ENCODE data around the gene RCAN1. TPM values are rescaled to one million over a fixed set of nuclear protein-coding genes. Genes with fewer than 3 reads are reported as not detected.

RCAN1 gene
- total RNA-seq, 1 donor from 2014 or later, result 22.1 TPM

DNA sequence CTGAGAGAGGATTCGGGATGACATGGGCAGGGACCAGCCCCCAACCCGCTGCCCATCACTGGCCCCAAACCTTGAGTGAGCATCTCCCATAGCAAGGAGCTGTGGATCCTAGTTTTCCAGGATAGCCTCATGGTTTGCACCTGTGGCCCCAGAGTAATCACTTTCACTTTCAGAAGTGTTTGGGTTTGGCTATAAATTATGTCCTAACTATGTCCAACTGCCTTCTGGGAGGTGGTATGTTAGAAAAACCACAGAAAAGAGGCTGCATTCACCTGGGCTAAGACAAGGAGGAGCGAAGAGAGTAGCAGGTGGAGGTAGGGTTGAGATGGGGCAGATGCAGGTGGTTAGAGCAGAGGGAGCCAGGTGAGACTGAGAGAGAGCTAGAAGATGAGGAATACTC is 34.5 kb upstream of the RCAN1 start:
- Histone ChIP-seq H3K27me3 (ENCODE audit: control insufficient read depth, insufficient read depth, low read length) (peaks cover 5% of the 10 kb centered on the region), H3K36me3 (ENCODE audit: control insufficient read depth, insufficient read depth, low read length) (no peaks in the 10 kb centered on the region), H3K4me3 (ENCODE audit: low read depth, low read length) (no peak overlapping the region)
- FAIRE-seq, result no peak
- no peak for DNase-seq (ENCODE audit: low read depth)
- TF ChIP-seq, protein P1, sequence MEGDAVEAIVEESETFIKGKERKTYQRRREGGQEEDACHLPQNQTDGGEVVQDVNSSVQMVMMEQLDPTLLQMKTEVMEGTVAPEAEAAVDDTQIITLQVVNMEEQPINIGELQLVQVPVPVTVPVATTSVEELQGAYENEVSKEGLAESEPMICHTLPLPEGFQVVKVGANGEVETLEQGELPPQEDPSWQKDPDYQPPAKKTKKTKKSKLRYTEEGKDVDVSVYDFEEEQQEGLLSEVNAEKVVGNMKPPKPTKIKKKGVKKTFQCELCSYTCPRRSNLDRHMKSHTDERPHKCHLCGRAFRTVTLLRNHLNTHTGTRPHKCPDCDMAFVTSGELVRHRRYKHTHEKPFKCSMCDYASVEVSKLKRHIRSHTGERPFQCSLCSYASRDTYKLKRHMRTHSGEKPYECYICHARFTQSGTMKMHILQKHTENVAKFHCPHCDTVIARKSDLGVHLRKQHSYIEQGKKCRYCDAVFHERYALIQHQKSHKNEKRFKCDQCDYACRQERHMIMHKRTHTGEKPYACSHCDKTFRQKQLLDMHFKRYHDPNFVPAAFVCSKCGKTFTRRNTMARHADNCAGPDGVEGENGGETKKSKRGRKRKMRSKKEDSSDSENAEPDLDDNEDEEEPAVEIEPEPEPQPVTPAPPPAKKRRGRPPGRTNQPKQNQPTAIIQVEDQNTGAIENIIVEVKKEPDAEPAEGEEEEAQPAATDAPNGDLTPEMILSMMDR (IDR thresholded peaks at IDR 0.05; ENCODE audit: insufficient read depth, low read length, severe bottlenecking), result no peak

DNA sequence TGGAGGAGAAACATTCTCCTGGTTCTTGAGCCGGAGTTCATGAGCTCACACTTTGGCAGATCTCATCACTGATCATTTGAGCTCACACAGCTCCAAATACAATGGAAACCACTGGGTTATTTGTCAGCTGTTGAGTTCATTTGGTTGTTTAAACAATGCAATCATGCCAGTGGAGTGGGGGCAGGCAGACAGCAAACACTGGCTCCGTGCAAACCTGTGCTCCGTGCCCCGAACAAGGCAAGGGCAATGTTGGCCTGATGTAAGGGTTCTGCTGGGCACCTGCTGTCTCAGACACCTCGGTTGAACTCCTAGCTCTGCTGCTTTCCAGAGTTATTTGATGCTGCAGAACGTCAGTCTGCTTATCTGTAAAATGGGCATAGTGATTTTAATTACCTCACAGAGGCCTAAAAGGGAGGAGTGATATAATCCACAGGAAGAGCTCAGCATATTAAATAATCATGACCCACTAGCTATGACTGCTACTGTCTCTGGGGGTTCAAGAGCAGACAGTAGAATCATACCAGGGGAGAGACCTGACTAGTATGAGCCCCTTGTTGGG is 33.9 kb upstream of the RCAN1 start:
- Histone ChIP-seq H3K4me3 (ENCODE audit: low read depth, low read length) (no peak overlapping the region), H3K36me3 (ENCODE audit: control insufficient read depth, insufficient read depth, low read length) (no peaks in the 10 kb centered on the region), H3K27me3 (ENCODE audit: control insufficient read depth, insufficient read depth, low read length) (peaks cover 5% of the 10 kb centered on the region)
- TF ChIP-seq, protein P1 (IDR thresholded peaks at IDR 0.05; ENCODE audit: insufficient read depth, low read length, severe bottlenecking), result no peak
- no peak for FAIRE-seq
- no peak for DNase-seq (ENCODE audit: low read depth)

DNA sequence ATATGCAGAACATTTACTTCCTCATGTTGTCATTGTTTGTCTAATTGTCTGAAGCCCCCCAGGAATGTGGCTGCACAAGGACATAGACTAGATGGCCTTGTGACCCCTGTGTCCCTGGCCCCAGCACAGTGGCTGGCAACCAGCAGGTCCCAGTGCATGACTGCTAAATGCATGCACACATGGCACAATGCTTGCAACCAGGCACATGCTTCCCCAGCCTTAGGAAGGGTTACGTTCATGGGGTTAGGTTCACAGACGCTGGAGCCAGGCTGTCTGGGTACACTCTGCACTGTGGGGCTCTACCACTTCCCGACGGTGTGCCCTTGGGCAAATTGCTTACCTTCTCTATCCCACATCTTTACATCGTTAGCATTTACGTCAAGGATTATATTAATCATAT is 32.6 kb upstream of the RCAN1 start:
- DNase-seq (ENCODE audit: low read depth) (no peak), FAIRE-seq (no peak)
- Histone ChIP-seq H3K27me3 (ENCODE audit: control insufficient read depth, insufficient read depth, low read length) (peaks cover 5% of the 10 kb centered on the region), H3K36me3 (ENCODE audit: control insufficient read depth, insufficient read depth, low read length) (no peaks in the 10 kb centered on the region), H3K4me3 (ENCODE audit: low read depth, low read length) (no peak overlapping the region)
- TF ChIP-seq, protein P1 (IDR thresholded peaks at IDR 0.05; ENCODE audit: insufficient read depth, low read length, severe bottlenecking), result no peak

DNA sequence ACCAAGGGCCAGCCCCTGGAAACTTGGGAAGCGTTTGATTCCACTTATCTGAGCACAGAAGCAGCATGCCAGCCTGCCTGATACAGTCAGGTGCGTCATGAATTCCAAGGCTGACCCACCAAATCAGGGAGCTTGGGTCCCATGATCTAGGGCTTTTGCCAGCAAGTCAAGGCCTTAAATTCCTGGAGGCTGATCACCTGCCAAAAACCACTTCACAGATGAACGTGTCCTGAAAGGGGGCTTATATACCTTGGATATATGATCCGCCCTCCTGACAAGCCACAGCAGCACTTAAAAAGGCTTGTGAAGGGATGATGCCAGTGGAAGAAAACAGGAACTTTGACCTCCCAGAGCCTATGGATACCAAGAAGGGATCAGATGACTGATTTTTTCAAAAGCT is 29.9 kb upstream of the RCAN1 start:
- FAIRE-seq, result no peak
- Histone ChIP-seq H3K4me3 (ENCODE audit: low read depth, low read length) (no peak overlapping the region), H3K27me3 (ENCODE audit: control insufficient read depth, insufficient read depth, low read length) (peaks cover 3% of the 10 kb centered on the region), H3K36me3 (ENCODE audit: control insufficient read depth, insufficient read depth, low read length) (no peaks in the 10 kb centered on the region)
- TF ChIP-seq, protein P1 (IDR thresholded peaks at IDR 0.05; ENCODE audit: insufficient read depth, low read length, severe bottlenecking), result no peak
- DNase-seq (ENCODE audit: low read depth), result no peak

DNA sequence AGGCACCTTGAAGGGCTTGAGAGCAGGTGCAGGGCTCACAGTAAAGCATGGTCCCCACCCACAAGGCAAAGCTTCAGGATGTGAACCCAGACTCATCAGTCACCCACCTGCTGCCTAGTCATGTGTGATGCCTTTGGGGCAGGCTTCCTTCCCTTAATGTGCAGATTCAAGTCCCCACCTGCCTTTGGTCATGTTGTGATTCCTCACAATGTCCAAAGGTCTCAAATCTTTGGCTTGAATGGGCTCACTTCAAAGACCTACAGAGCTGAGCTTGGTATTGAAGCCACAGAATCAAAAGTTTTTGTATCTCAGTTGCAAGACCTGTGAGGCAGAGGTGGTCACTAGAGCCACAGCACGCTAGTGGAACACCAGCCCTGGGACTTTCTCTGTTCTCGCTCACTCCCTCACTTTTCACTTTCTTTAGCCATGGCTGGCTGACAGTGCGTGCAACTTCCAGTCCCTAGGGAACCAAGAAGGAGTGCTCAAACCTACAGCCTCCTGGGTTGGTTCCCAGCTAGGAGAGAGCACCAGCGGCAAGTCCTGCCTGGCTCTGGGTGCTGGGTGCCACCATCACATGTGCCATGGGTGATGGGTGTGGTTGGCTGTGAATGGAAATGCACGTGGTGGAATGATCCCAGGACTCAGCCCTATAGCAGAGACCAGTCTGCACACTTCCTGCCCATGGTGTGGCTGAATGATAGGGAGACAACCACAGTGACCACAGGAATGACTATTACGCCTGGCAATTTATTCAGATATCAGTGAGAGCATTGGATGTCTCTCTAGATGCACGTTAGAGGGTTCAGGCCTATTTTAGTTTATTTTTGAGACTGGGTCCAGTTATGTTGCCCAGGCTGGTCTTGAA is 27.5 kb upstream of the RCAN1 start:
- Histone ChIP-seq H3K4me3 (ENCODE audit: low read depth, low read length) (no peak overlapping the region), H3K27me3 (ENCODE audit: control insufficient read depth, insufficient read depth, low read length) (no peaks in the 10 kb centered on the region), H3K36me3 (ENCODE audit: control insufficient read depth, insufficient read depth, low read length) (no peaks in the 10 kb centered on the region)
- no peak for FAIRE-seq
- TF ChIP-seq, protein P1 (IDR thresholded peaks at IDR 0.05; ENCODE audit: insufficient read depth, low read length, severe bottlenecking), result no peak
- peak; percentile 49 for DNase-seq (ENCODE audit: low read depth)
